ENCODE results near the gene PPM1H. TPM values are rescaled to one million over a fixed set of nuclear protein-coding genes. Genes with fewer than 3 reads are reported as not detected.

The PPM1H gene
- total RNA-seq, 1 experiment from 2014 or later: 37.1 TPM

DNA sequence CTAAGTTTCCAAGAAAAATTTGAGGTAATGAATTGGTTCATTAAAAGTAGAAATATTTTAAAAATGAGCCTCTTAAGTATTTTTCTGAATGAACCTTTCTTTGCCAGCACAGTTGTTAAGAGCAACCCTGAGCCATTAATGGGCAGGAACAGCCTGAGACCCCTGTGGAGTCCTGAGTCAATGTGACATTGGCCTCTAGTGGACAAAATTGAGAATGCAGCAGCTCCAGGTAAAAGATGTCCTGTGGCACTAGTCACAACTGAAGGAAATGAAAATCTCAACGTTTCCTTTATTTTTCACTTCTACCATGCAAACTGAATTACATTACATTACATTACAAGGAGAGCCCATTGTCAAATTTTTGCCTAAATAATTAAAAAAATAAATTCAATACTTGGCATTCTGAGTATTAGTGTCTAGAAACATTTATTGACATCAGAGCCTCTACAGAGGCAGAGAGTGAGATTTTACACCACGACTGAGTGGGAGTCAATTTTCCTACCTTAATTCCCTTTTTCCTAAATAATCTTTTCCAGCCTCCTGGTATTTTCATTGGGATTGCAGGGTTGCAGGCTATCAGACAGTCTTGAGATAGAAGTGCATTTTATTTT lies 135.7 kb downstream of the PPM1H start:
- DNase-seq (ENCODE audit: low spot score) (peak; percentile 81), ATAC-seq (peak; percentile 85)
- TF ChIP-seq, protein P1, sequence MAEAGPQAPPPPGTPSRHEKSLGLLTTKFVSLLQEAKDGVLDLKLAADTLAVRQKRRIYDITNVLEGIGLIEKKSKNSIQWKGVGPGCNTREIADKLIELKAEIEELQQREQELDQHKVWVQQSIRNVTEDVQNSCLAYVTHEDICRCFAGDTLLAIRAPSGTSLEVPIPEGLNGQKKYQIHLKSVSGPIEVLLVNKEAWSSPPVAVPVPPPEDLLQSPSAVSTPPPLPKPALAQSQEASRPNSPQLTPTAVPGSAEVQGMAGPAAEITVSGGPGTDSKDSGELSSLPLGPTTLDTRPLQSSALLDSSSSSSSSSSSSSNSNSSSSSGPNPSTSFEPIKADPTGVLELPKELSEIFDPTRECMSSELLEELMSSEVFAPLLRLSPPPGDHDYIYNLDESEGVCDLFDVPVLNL (CRISPR knock-in tag; IDR thresholded peaks at IDR 0.05; ENCODE audit: borderline replicate concordance, low read depth): no peak
- TF ChIP-seq, protein P2, sequence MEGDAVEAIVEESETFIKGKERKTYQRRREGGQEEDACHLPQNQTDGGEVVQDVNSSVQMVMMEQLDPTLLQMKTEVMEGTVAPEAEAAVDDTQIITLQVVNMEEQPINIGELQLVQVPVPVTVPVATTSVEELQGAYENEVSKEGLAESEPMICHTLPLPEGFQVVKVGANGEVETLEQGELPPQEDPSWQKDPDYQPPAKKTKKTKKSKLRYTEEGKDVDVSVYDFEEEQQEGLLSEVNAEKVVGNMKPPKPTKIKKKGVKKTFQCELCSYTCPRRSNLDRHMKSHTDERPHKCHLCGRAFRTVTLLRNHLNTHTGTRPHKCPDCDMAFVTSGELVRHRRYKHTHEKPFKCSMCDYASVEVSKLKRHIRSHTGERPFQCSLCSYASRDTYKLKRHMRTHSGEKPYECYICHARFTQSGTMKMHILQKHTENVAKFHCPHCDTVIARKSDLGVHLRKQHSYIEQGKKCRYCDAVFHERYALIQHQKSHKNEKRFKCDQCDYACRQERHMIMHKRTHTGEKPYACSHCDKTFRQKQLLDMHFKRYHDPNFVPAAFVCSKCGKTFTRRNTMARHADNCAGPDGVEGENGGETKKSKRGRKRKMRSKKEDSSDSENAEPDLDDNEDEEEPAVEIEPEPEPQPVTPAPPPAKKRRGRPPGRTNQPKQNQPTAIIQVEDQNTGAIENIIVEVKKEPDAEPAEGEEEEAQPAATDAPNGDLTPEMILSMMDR (IDR thresholded peaks at IDR 0.05): peak; percentile 88
- ChIA-PET CTCF (interaction anchor here (0.5 to 8.9 kb wide), 21 partner anchors 9 to 1005 kb away, joined by 3 to 93 read pairs (median 4); no protein-coding TSS in a partner anchor), POLR2A (no interaction called here)
- Mint-ChIP-seq H3K4me3 (no peak overlapping the region), H3K9me3 (no peaks in the 10 kb centered on the region), H3K4me1 (peaks cover 28% of the 10 kb centered on the region), H3K36me3 (no peaks in the 10 kb centered on the region), H3K27ac (no peak overlapping the region), H3K27me3 (ENCODE audit: low read depth) (no peaks in the 10 kb centered on the region)

DNA sequence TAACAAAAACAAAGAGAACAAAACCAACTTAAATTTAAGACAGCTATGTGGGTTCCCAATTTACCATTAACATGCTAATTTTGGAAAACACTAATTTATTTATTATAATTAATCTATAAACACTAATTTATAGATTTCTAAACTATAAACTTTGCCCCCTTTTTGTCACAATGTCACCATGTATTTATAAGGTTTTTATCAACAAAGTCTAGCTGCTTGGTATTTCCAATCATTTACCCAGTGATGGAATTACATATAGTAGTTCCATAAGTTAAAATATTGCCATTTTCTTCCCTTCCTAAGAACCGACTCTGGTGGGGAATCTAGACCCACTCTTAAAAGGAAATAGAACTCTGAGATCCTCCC lies 140.7 kb downstream of the PPM1H start:
- POLR2A ChIA-PET: interaction anchor here (2.1 kb wide), 1 partner anchor 191 kb away, joined by 11 read pairs; no protein-coding TSS in a partner anchor

More for the DNA sequence above, 140.7 kb downstream of the PPM1H start:
- no peaks in the 10 kb centered on the region for H3K27me3 Mint-ChIP-seq (ENCODE audit: low read depth)
- H3K27ac Mint-ChIP-seq: peak overlapping the region; percentile 78
- CTCF ChIA-PET: interaction anchor here (0.6 to 8.9 kb wide), 32 partner anchors 9 to 359 kb away, joined by 3 to 93 read pairs (median 4); partner anchors contain the start of gene PPM1H
- no peaks in the 10 kb centered on the region for H3K36me3 Mint-ChIP-seq
- H3K9me3 Mint-ChIP-seq: no peaks in the 10 kb centered on the region
- ATAC-seq (no peak), DNase-seq (ENCODE audit: low spot score) (no peak)
- H3K4me3 Mint-ChIP-seq: no peak overlapping the region
- TF ChIP-seq, protein P3, sequence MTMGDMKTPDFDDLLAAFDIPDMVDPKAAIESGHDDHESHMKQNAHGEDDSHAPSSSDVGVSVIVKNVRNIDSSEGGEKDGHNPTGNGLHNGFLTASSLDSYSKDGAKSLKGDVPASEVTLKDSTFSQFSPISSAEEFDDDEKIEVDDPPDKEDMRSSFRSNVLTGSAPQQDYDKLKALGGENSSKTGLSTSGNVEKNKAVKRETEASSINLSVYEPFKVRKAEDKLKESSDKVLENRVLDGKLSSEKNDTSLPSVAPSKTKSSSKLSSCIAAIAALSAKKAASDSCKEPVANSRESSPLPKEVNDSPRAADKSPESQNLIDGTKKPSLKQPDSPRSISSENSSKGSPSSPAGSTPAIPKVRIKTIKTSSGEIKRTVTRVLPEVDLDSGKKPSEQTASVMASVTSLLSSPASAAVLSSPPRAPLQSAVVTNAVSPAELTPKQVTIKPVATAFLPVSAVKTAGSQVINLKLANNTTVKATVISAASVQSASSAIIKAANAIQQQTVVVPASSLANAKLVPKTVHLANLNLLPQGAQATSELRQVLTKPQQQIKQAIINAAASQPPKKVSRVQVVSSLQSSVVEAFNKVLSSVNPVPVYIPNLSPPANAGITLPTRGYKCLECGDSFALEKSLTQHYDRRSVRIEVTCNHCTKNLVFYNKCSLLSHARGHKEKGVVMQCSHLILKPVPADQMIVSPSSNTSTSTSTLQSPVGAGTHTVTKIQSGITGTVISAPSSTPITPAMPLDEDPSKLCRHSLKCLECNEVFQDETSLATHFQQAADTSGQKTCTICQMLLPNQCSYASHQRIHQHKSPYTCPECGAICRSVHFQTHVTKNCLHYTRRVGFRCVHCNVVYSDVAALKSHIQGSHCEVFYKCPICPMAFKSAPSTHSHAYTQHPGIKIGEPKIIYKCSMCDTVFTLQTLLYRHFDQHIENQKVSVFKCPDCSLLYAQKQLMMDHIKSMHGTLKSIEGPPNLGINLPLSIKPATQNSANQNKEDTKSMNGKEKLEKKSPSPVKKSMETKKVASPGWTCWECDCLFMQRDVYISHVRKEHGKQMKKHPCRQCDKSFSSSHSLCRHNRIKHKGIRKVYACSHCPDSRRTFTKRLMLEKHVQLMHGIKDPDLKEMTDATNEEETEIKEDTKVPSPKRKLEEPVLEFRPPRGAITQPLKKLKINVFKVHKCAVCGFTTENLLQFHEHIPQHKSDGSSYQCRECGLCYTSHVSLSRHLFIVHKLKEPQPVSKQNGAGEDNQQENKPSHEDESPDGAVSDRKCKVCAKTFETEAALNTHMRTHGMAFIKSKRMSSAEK (CRISPR knock-in tag; IDR thresholded peaks at IDR 0.05; ENCODE audit: borderline replicate concordance): no peak
- TF ChIP-seq, protein P2 (IDR thresholded peaks at IDR 0.05): no peak
- TF ChIP-seq JUN (CRISPR knock-in tag; IDR thresholded peaks at IDR 0.05): no peak
- no peak for TF ChIP-seq NFATC4 (CRISPR knock-in tag; IDR thresholded peaks at IDR 0.05)
- no peak for TF ChIP-seq PRRX2 (CRISPR knock-in tag; IDR thresholded peaks at IDR 0.05)
- TF ChIP-seq KAT7 (CRISPR knock-in tag; IDR thresholded peaks at IDR 0.05; ENCODE audit: borderline replicate concordance): no peak
- no peak for TF ChIP-seq ELF4 (CRISPR knock-in tag; IDR thresholded peaks at IDR 0.05; ENCODE audit: low read depth)
- no peak for TF ChIP-seq SP1 (CRISPR knock-in tag; conservative IDR thresholded peaks at IDR 0.05)
- TF ChIP-seq NFE2L1 (CRISPR knock-in tag; IDR thresholded peaks at IDR 0.05): no peak
- TF ChIP-seq, protein P4, sequence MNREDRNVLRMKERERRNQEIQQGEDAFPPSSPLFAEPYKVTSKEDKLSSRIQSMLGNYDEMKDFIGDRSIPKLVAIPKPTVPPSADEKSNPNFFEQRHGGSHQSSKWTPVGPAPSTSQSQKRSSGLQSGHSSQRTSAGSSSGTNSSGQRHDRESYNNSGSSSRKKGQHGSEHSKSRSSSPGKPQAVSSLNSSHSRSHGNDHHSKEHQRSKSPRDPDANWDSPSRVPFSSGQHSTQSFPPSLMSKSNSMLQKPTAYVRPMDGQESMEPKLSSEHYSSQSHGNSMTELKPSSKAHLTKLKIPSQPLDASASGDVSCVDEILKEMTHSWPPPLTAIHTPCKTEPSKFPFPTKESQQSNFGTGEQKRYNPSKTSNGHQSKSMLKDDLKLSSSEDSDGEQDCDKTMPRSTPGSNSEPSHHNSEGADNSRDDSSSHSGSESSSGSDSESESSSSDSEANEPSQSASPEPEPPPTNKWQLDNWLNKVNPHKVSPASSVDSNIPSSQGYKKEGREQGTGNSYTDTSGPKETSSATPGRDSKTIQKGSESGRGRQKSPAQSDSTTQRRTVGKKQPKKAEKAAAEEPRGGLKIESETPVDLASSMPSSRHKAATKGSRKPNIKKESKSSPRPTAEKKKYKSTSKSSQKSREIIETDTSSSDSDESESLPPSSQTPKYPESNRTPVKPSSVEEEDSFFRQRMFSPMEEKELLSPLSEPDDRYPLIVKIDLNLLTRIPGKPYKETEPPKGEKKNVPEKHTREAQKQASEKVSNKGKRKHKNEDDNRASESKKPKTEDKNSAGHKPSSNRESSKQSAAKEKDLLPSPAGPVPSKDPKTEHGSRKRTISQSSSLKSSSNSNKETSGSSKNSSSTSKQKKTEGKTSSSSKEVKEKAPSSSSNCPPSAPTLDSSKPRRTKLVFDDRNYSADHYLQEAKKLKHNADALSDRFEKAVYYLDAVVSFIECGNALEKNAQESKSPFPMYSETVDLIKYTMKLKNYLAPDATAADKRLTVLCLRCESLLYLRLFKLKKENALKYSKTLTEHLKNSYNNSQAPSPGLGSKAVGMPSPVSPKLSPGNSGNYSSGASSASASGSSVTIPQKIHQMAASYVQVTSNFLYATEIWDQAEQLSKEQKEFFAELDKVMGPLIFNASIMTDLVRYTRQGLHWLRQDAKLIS (CRISPR knock-in tag; IDR thresholded peaks at IDR 0.05; ENCODE audit: borderline replicate concordance): no peak
- H3K4me1 Mint-ChIP-seq: peaks cover 40% of the 10 kb centered on the region

All from WTC11 (cell line).